GM12878 (cell line): ENCODE results near the gene HCRTR2. TPM values are rescaled to one million over a fixed set of nuclear protein-coding genes. Genes with fewer than 3 reads are reported as not detected.

Source experiments
- ATAC-seq: fragments of 200-7000 bp; cut with Tn5 transposase; 3 replicates; pipeline ENCODE4 v1.9.1; 2020; ENCODE audit warnings: mild to moderate bottlenecking, moderate library complexity
- BruUV-seq: library from RNA; stranded (reverse); fragments of 400-500 nt; replicated peaks from 2 replicates; lab custom pipeline; 2021; lab: Mats Ljungman, UMichigan
- CTCF ChIA-PET: fragments of 300-600 bp; sonication (Branson Sonifier 250); formaldehyde crosslinking; extraction: SDS; loops from one replicate; lab custom pipeline; 2021; ENCODE audit warnings: inconsistent platforms; lab: Yijun Ruan, JAX
- POLR2A ChIA-PET: fragments of 350-600 bp; formaldehyde crosslinking; extraction: SDS; loops from one replicate; lab custom pipeline; 2021; ENCODE audit warnings: inconsistent platforms; lab: Charles Lee
- RAD21 ChIA-PET: fragments of 300-600 bp; sonication (Branson Sonifier 250); formaldehyde crosslinking; loops from one replicate; lab custom pipeline; 2023; ENCODE audit warnings: antibody characterized with exemption; ENCODE audit not compliant: unreplicated experiment; lab: Charles Lee
- SMC1A ChIA-PET: fragments of 300-600 bp; sonication (Branson Sonifier 250); formaldehyde crosslinking; loops from one replicate; lab custom pipeline; 2023; ENCODE audit not compliant: unreplicated experiment, uncharacterized antibody; lab: Charles Lee
- DNase-seq: peaks from one replicate; pipeline ENCODE4 v3.0.0-alpha.2; 2011; ENCODE audit warnings: low read depth, low spot score
- FAIRE-seq: peaks from 3 replicates; lab custom pipeline; 2011; peaks lifted over from hg19 to GRCh38; lab: Jason Lieb, UNC
- H2AFZ ChIP-seq: 2 replicates; pipeline ENCODE4 v1.6.0; 2011; ENCODE audit warnings: low read depth, low read length, control low read depth; ENCODE audit not compliant: control insufficient read depth
- H3K27ac ChIP-seq: 2 replicates; pipeline ENCODE4 v1.5.1; 2011; ENCODE audit warnings: control low read depth; ENCODE audit not compliant: control insufficient read depth, insufficient read depth
- H3K27me3 ChIP-seq, 2 experiments: replicated peaks in 1 of 2; 2 replicates each; pipeline versions ENCODE4 v1.6.0 to v1.6.1; 2011; ENCODE audit warnings: low read length in 1 of 2; ENCODE audit not compliant: control insufficient read depth in 2 of 2, insufficient read depth in 2 of 2
- H3K36me3 ChIP-seq, 2 experiments: 2 replicates each; pipeline ENCODE4 v1.5.1; 2011; ENCODE audit warnings: low read length in 1 of 2; ENCODE audit not compliant: control insufficient read depth in 2 of 2, insufficient read depth in 2 of 2
- H3K4me1 ChIP-seq: 2 replicates; pipeline ENCODE4 v1.6.1; 2011; ENCODE audit warnings: mild to moderate bottlenecking, low read length, moderate library complexity, mixed read lengths; ENCODE audit not compliant: control insufficient read depth, insufficient read depth
- H3K4me2 ChIP-seq: 2 replicates; pipeline ENCODE4 v1.6.0; 2011; ENCODE audit warnings: control low read depth; ENCODE audit not compliant: control insufficient read depth, insufficient read depth
- H3K4me3 ChIP-seq: fragments of 200-600 bp; sonication (generic); 2 replicates; pipeline ENCODE4 v1.5.1; 2016
- H3K79me2 ChIP-seq: 2 replicates; pipeline ENCODE4 v1.6.0; 2011; ENCODE audit warnings: low read length; ENCODE audit not compliant: control insufficient read depth, insufficient read depth
- H3K9ac ChIP-seq: 2 replicates; pipeline ENCODE4 v1.8.0; 2011; ENCODE audit warnings: low read length, control low read depth, mixed read lengths; ENCODE audit not compliant: control insufficient read depth, insufficient read depth
- H3K9me3 ChIP-seq: replicated peaks from 3 replicates; pipeline ENCODE4 v1.5.1; 2011; ENCODE audit warnings: mild to moderate bottlenecking, low read length; ENCODE audit not compliant: control insufficient read depth, insufficient read depth
- H4K20me1 ChIP-seq: 2 replicates; pipeline ENCODE4 v1.6.0; 2011; ENCODE audit not compliant: control insufficient read depth, insufficient read depth
- ATF7 ChIP-seq: fragments of 450-650 bp; IDR thresholded peaks from 2 replicates; pipeline ENCODE4 v1.6.1; 2016; ENCODE audit warnings: low read depth, mild to moderate bottlenecking
- MYC ChIP-seq: IDR thresholded peaks from 2 replicates; pipeline ENCODE4 v1.6.1; 2011; ENCODE audit warnings: mild to moderate bottlenecking, low read length, moderate library complexity, inconsistent platforms; ENCODE audit not compliant: insufficient read depth, insufficient replicate concordance, insufficient read length, severe bottlenecking
- NFIC ChIP-seq: IDR thresholded peaks from 2 replicates; pipeline ENCODE4 v1.6.1; 2012; ENCODE audit warnings: low read depth, mild to moderate bottlenecking, inconsistent platforms, low read length, moderate library complexity
- PKNOX1 ChIP-seq: fragments of 450-650 bp; IDR thresholded peaks from 2 replicates; pipeline ENCODE4 v1.6.1; 2016; ENCODE audit warnings: mild to moderate bottlenecking
- YY1 ChIP-seq: IDR thresholded peaks from 2 replicates; pipeline ENCODE4 v1.6.1; 2011; ENCODE audit warnings: low read depth, mild to moderate bottlenecking, low read length
- ZNF622 ChIP-seq: fragments of 450-650 bp; IDR thresholded peaks from 2 replicates; pipeline ENCODE4 v1.6.1; 2017; ENCODE audit warnings: mild to moderate bottlenecking, inconsistent platforms
- in situ Hi-C: fragments of 300-500 bp; cut with MboI; formaldehyde crosslinking; loops from 9 replicates; pipeline ENCODE4 v1.14.3; 2018; ENCODE audit warnings: mixed read lengths
- intact Hi-C: fragments of 100-400 bp; cut with micrococcal nuclease; formaldehyde crosslinking; loops from one replicate; pipeline ENCODE4 v1.14.2; 2022; ENCODE audit not compliant: unreplicated experiment
- polyA plus RNA-seq, 11 experiments: library from polyadenylated mRNA; depleted of rRNA in 4 of 11; unstranded in 6 of 11; stranded (reverse) in 5 of 11; fragments of >200 nt; fragmentation: Nextera tagmentation in 4 of 11; fragmentation: Illumina TruSeq in 1 of 11; extraction: Ambion mirVana in 4 of 11; extraction: Trizol in 1 of 11; gene quantifications; 1 replicate in 1 of 11; 2 replicates in 10 of 11; pipeline versions ENCODE4 v1.2.1 to v1.2.3, GENCODE V29; 2011 to 2016; ENCODE audit warnings: inconsistent platforms in 2 of 11, missing spikeins in 2 of 11, low read depth in 1 of 11
- total RNA-seq, 4 experiments: library from RNA; depleted of rRNA in 3 of 4; stranded (reverse); fragments of >200 nt in 3 of 4; fragmentation: Illumina TruSeq in 1 of 4; extraction: Trizol in 1 of 4; gene quantifications; 2 replicates each; pipeline versions ENCODE4 v1.2.1 to v1.2.3, GENCODE V29; 2013 to 2021
- TF ChIP-seq, protein P1 (sequence below): fragments of 450-650 bp; IDR thresholded peaks from 2 replicates; pipeline ENCODE4 v1.6.1; 2018; ENCODE audit warnings: borderline replicate concordance, mild to moderate bottlenecking; ENCODE audit not compliant: partially characterized antibody

HCRTR2 gene
- total and polyA plus RNA-seq, 10 of the 15 experiments (the other 5 are each of a cell fraction or from before 2014, with no cell fraction given), result not detected

DNA sequence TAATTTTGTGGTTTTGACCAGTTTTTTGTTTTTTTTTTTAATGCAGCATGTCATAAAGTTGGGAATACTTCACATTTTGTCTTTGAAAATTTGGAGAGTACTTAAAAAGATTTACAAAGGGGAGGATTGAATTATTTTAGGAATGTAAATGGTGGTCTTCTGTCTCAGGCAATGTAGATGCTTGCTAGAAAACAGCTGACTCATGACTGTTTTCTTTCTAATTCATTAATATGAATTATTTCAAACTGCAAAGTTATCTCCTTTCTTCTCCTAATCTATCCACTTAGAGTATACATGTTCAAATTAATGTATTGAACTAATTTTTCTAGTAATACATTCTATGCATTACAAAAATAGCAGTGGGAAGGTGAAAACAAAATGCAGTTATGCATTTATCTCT, 24.9 kb downstream of the HCRTR2 start:
- no peak for ATAC-seq
- ChIA-PET SMC1A (no interaction called here), RAD21 (no interaction called here), CTCF (no interaction called here), POLR2A (no interaction called here)
- no peak overlapping the region for H3K4me2 ChIP-seq
- no peaks in the 10 kb centered on the region for H3K27me3 ChIP-seq
- H3K79me2 ChIP-seq, result no peaks in the 10 kb centered on the region
- intact Hi-C loops (no loop called here), in situ Hi-C loops (no loop called here)
- no peak for FAIRE-seq
- TF ChIP-seq ZNF622 (no peak), YY1 (no peak), ATF7 (no peak), NFIC (no peak), MYC (no peak), PKNOX1 (no peak)
- TF ChIP-seq, protein P1, sequence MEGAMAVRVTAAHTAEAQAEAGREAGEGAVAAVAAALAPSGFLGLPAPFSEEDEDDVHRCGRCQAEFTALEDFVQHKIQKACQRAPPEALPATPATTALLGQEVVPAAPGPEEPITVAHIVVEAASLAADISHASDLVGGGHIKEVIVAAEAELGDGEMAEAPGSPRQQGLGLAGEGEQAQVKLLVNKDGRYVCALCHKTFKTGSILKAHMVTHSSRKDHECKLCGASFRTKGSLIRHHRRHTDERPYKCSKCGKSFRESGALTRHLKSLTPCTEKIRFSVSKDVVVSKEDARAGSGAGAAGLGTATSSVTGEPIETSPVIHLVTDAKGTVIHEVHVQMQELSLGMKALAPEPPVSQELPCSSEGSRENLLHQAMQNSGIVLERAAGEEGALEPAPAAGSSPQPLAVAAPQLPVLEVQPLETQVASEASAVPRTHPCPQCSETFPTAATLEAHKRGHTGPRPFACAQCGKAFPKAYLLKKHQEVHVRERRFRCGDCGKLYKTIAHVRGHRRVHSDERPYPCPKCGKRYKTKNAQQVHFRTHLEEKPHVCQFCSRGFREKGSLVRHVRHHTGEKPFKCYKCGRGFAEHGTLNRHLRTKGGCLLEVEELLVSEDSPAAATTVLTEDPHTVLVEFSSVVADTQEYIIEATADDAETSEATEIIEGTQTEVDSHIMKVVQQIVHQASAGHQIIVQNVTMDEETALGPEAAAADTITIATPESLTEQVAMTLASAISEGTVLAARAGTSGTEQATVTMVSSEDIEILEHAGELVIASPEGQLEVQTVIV, result no peak
- DNase-seq, result no peak
- H4K20me1 ChIP-seq, result no peaks in the 10 kb centered on the region
- BruUV-seq, result no TSS peak
- no peak overlapping the region for H3K9ac ChIP-seq
- no peaks in the 10 kb centered on the region for H3K4me1 ChIP-seq
- no peak overlapping the region for H3K27ac ChIP-seq
- H3K9me3 ChIP-seq, result no peaks in the 10 kb centered on the region
- no peaks in the 10 kb centered on the region for H3K36me3 ChIP-seq
- H2AFZ ChIP-seq, result no peak overlapping the region
- H3K4me3 ChIP-seq, result no peak overlapping the region
